HAP-1 (cell line): ENCODE results near the gene SPATA31D4.
"Not testable (repeated sequence)": the region's sequence is repeated elsewhere in the genome, so short reads cannot be mapped to it uniquely, and the experiment has no call there.

Experiments
- DNase-seq, 2 experiments: peaks; one replicate each; pipeline ENCODE4 v3.0.0-alpha.2; 2016 to 2020; ENCODE audit warnings: low spot score in 2 of 2
- H3K27me3 ChIP-seq: fragments of 250-450 bp; sonication (Bioruptor Pico); 2 replicates; pipeline ENCODE4 v1.5.1; 2020; ENCODE audit warnings: low read depth, mild to moderate bottlenecking, moderate library complexity
- H3K36me3 ChIP-seq: fragments of 250-450 bp; sonication (Bioruptor Pico); replicated peaks from 2 replicates; pipeline ENCODE4 v1.5.1; 2020; ENCODE audit warnings: mild to moderate bottlenecking
- H3K4me1 ChIP-seq: fragments of 250-450 bp; sonication (Bioruptor Pico); 2 replicates; pipeline ENCODE4 v1.5.1; 2020; ENCODE audit warnings: mild to moderate bottlenecking
- H3K4me3 ChIP-seq: fragments of 250-450 bp; sonication (Bioruptor Pico); 2 replicates; pipeline ENCODE4 v1.5.1; 2020; ENCODE audit warnings: mild to moderate bottlenecking, moderate library complexity
- H3K9me3 ChIP-seq: fragments of 250-450 bp; sonication (Bioruptor Pico); 2 replicates; pipeline ENCODE4 v1.5.1; 2020; ENCODE audit warnings: mild to moderate bottlenecking, moderate library complexity
- in situ Hi-C: fragments of 300-500 bp; cut with MboI; formaldehyde crosslinking; loops from 3 replicates; pipeline ENCODE4 v1.14.3; 2020; ENCODE audit warnings: low sequenced_read_pairs, inconsistent platforms, mixed read lengths

Gene SPATA31D4

DNA sequence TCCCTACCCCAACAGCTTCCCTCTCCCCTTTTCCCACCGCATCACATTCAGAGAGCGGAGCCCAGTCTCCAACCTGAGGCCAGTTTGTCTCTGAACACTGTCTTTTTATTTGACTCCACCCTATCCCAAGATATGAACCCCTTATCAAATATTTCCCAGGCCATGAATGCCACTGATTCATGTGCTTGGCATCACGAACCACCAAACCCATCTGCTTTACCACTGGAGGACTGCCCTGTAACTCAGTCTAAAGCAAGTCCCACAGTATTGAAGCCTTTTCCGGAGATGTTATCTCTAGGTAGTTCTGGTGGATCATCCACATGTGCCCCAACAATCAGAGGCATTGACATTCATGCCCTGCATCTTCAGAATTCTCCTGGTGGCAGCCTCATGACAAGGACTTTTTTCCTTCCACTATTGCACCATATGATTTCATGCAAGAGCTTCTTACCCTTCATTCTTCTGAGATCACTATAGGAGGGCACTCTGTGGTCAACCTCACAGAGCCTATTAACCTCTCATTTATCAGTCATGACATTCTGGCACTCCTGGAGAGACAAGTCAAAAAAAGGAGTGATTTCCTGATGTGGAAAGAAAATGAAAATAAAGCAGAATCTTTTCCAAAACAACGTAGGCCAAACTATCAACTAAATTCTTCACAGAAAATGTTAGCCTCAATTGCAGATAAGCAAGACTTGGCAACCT lies 12.3 kb upstream of the SPATA31D4 start:
- no peaks in the 10 kb centered on the region for H3K36me3 ChIP-seq
- no peaks in the 10 kb centered on the region for H3K27me3 ChIP-seq
- no peaks in the 10 kb centered on the region for H3K9me3 ChIP-seq
- no peak overlapping the region for H3K4me3 ChIP-seq
- DNase-seq: no peak
- in situ Hi-C loops: no loop called here
- H3K4me1 ChIP-seq: no peaks in the 10 kb centered on the region

- DNase-seq, H3K4me1 ChIP-seq, H3K4me3 ChIP-seq, H3K27me3 ChIP-seq, H3K36me3 ChIP-seq, in situ Hi-C loops, H3K9me3 ChIP-seq: not testable (repeated sequence)
Measured at GRCh38 chr9:81918507-81918906, 9.7 kb upstream of the SPATA31D4 start.

DNA sequence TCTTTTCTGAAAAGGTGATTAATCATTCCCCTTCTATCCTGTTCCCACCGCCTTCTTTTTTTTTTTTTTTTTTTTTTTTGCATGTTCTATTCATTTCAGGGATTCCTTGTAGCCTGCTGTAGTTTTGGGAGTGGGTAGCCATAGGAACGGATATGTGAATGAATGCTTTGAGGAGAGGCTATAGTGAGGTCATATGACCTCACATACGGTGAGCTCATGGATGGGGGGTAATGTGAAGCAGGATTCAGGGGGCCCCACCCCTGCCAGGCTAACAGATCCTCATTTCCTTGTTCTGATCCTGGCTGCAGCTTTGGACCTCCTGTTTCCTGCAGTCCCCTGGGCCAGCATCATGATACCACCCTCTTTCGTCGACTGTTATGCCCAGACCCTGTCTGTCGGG lies 1.9 kb downstream of the SPATA31D4 start:
- H3K4me1 ChIP-seq, H3K4me3 ChIP-seq, H3K36me3 ChIP-seq, H3K9me3 ChIP-seq, in situ Hi-C loops, H3K27me3 ChIP-seq, DNase-seq: not testable (repeated sequence)

GRCh38 chr9:81933547-81933946 lies 5.3 kb downstream of the SPATA31D4 start:
- DNase-seq, in situ Hi-C loops, H3K27me3 ChIP-seq, H3K4me1 ChIP-seq, H3K4me3 ChIP-seq, H3K36me3 ChIP-seq, H3K9me3 ChIP-seq: not testable (repeated sequence)

DNA sequence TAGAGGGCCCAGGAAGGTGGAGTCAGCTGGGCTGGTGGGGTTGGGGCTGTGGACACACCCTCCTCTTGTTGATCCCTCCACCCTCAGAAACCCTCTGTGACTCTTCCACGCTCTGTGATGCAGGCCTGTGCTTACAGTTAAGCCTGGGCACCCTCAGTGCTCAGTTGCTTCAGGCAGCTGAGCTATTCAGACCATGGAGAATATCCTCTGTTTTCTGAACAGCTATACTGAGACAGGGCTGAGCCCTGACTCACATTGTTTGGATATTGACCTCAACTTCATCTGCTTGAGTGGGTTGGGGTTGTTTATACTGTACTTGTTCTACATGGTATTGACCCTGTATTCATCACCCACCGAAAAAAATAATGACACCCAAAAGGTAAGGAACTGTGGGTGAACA lies 15.2 kb downstream of the SPATA31D4 start, which contains the start of gene SPATA31D3:
SPATA31D3 (plus strand) TSS at position 108 of the 400 bp plus-strand sequence; CDS start at position 194, 86 bp downstream.
- DNase-seq, H3K4me1 ChIP-seq, H3K4me3 ChIP-seq, H3K36me3 ChIP-seq, H3K9me3 ChIP-seq, H3K27me3 ChIP-seq, in situ Hi-C loops: not testable (repeated sequence)

DNA sequence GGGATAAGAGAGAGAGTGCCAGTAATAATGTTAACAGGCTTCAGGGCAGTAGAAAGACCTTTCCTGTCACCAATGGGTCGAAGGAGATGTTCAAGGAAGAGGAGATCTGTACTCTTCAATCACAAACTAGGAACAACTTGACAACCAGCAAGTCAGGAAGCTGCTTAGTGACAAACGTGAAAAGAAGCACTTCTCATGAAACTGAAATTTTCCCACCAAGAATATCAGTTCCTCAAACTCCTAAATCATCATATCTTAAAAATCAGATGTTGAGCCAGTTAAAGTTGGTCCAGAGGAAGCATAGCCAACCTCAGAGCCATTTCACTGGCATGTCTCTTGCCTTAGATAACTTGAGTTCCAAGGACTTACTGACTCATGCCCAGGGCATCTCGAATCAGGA lies 20.4 kb downstream of the SPATA31D4 start:
- H3K4me1 ChIP-seq, H3K36me3 ChIP-seq, H3K27me3 ChIP-seq, in situ Hi-C loops, DNase-seq, H3K4me3 ChIP-seq, H3K9me3 ChIP-seq: not testable (repeated sequence)

DNA sequence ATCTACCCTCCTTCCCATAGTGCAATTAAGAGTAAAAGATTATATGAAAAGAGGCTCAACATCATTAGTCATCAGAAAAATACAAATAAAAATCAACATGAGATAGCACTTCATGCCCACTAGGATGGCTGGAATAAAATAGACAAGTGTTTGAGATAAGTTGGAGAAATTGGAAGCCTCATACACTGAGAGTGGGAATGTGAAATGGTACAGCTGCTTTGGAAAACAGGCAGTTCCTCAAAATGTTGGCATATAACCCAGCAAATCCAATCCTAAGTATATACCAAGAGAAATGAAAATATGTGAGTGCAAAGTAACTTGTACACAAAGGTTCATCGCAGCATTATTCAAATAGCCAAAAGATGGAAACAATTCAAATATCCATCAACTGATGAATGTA lies 24.9 kb downstream of the SPATA31D4 start:
- H3K36me3 ChIP-seq: no peaks in the 10 kb centered on the region
- in situ Hi-C loops: no loop called here
- no peaks in the 10 kb centered on the region for H3K27me3 ChIP-seq
- no peaks in the 10 kb centered on the region for H3K9me3 ChIP-seq
- no peaks in the 10 kb centered on the region for H3K4me1 ChIP-seq
- no peak for DNase-seq
- H3K4me3 ChIP-seq: no peak overlapping the region

GRCh38 chr9:81955625-81956024 lies 27.4 kb downstream of the SPATA31D4 start:
- no peaks in the 10 kb centered on the region for H3K9me3 ChIP-seq
- no peaks in the 10 kb centered on the region for H3K4me1 ChIP-seq
- in situ Hi-C loops: no loop called here
- no peaks in the 10 kb centered on the region for H3K36me3 ChIP-seq
- H3K27me3 ChIP-seq: no peaks in the 10 kb centered on the region
- DNase-seq: no peak
- no peak overlapping the region for H3K4me3 ChIP-seq

- H3K4me1 ChIP-seq: no peaks in the 10 kb centered on the region
- in situ Hi-C loops: no loop called here
- no peaks in the 10 kb centered on the region for H3K27me3 ChIP-seq
- no peak overlapping the region for H3K4me3 ChIP-seq
- no peak for DNase-seq
- no peaks in the 10 kb centered on the region for H3K36me3 ChIP-seq
- no peaks in the 10 kb centered on the region for H3K9me3 ChIP-seq
Measured at GRCh38 chr9:81964218-81965171, 36.3 kb downstream of the SPATA31D4 start.

GRCh38 chr9:81968026-81968425 lies 39.8 kb downstream of the SPATA31D4 start:
- DNase-seq: no peak
- Histone ChIP-seq H3K9me3 (no peaks in the 10 kb centered on the region), H3K4me3 (no peak overlapping the region), H3K27me3 (no peaks in the 10 kb centered on the region), H3K36me3 (no peaks in the 10 kb centered on the region), H3K4me1 (no peaks in the 10 kb centered on the region)
- in situ Hi-C loops: no loop called here

- in situ Hi-C loops: no loop called here
- DNase-seq: no peak
- Histone ChIP-seq H3K36me3 (no peaks in the 10 kb centered on the region), H3K4me1 (no peaks in the 10 kb centered on the region), H3K4me3 (no peak overlapping the region), H3K9me3 (no peaks in the 10 kb centered on the region), H3K27me3 (no peaks in the 10 kb centered on the region)
Measured at GRCh38 chr9:81969971-81970370, 41.7 kb downstream of the SPATA31D4 start.

DNA sequence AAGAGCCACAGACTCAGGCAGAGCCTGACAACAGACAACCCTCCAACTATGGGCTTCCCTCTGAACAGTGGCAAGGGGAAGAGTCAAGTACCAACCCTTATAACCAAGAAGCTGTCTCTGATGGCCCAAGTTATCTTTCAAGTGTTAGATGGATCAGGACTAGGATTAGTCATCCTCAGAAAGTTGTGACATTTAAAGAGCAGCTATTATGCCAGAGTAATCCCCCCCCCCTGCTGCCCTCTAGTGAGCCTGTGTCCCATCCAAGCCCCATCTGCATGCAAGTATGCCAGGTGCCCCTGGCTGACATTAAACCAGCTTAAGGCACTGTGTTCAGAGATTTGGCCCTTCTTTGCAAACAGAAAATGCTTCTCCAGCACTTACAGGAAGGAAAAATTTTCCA lies 43.5 kb downstream of the SPATA31D4 start:
- Histone ChIP-seq H3K4me3 (no peak overlapping the region), H3K4me1 (no peaks in the 10 kb centered on the region), H3K9me3 (no peaks in the 10 kb centered on the region), H3K36me3 (no peaks in the 10 kb centered on the region), H3K27me3 (no peaks in the 10 kb centered on the region)
- no peak for DNase-seq
- in situ Hi-C loops: no loop called here

DNA sequence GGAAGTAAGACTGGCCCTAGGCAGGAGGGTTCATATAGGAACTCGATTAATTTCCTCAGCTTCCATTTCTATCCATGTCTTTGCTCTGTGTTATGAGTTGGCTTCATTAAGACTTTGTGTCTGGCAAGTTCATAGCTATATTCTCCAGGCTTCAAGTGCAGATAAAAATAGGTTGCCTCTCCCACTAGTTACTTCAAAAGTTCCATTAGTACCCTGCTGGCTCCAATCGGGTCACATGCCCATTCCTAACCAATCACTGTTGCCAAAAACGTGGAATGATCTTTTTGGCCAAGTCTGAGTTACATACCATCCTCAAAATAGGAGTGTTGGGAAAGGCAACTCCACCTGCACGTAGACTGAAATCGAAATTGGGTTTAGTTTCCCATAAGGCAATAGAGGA lies 46.5 kb downstream of the SPATA31D4 start:
- H3K4me3 ChIP-seq: no peak overlapping the region
- H3K9me3 ChIP-seq: no peaks in the 10 kb centered on the region
- H3K36me3 ChIP-seq: no peaks in the 10 kb centered on the region
- DNase-seq: no peak
- no peaks in the 10 kb centered on the region for H3K27me3 ChIP-seq
- H3K4me1 ChIP-seq: no peaks in the 10 kb centered on the region
- in situ Hi-C loops: no loop called here

DNA sequence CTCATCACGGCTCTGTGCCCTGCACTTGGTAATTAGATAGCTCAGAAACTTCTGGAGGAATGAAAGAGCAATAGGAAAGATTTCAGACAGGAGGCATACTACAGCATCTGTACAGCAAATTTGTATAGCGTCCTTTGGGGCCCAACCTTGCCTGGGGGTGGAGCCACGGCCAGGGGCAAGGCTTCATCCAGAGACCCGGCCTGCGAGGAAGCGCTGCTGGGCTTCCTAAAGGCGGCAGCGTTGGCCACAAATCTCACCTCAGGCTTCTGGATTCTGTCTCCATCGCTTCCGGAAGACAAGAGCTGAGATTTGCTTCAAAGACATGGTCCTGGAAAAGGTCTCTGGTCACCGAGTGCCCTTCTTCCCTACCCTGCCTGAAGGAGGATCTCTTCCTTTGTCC lies 48.1 kb downstream of the SPATA31D4 start:
- DNase-seq: no peak
- no peak overlapping the region for H3K4me3 ChIP-seq
- no peaks in the 10 kb centered on the region for H3K36me3 ChIP-seq
- H3K27me3 ChIP-seq: no peaks in the 10 kb centered on the region
- in situ Hi-C loops: no loop called here
- H3K4me1 ChIP-seq: no peaks in the 10 kb centered on the region
- H3K9me3 ChIP-seq: no peaks in the 10 kb centered on the region
